Stimulated activated CD8-positive, alpha-beta memory T cell treated with anti-CD3 and anti-CD28 coated beads, Interleukin-4, amount 100 ng/mL, for 1 hour (primary cell): ENCODE results near the gene FAM163B.

Experiments
- DNase-seq, 2 donors: peaks; one replicate each; pipeline ENCODE4 v3.0.0-alpha.2; 2020; ENCODE audit warnings: low read depth in 2 of 2, low spot score in 1 of 2

FAM163B gene

DNA sequence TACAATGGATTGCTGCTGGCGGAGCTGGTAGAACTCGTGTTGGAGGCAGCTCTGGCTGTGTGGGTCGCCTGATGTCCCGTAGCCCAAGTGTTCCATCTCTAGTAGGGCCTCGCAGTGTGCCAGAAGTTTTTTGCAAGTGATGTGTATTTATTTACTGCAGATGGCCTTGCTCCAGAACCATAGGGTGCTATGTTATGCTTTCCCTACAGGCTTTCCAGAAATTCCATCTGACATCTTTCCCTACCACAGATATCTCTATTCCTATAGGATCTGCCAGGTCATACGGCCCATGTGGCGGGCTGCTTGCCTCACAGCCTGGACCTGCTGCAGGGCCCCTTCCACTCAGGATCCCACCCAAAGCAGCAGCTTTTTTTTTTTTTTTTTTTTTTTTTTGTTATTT lies 57.7 kb downstream of the FAM163B start:
- DNase-seq, result no peak

DNA sequence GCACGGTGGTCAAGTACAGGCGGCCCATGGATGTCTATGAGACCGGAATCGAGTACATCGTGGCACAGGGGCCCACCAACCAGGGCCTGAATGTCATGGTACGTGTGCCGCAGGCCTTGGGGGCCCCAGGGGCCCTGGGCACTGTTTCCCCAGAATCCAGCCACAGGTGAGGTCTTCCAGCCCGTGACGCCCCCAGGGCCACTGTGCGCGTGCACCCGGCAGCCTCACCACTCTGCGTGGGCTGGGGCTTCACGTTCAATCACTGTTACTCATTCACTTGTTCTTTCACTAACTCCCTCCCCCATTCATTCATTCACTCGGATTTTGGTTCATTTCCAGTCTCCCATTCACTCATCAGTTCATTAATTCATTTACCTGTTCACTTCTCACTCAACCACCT lies 62.1 kb downstream of the FAM163B start:
- no peak for DNase-seq

DNA sequence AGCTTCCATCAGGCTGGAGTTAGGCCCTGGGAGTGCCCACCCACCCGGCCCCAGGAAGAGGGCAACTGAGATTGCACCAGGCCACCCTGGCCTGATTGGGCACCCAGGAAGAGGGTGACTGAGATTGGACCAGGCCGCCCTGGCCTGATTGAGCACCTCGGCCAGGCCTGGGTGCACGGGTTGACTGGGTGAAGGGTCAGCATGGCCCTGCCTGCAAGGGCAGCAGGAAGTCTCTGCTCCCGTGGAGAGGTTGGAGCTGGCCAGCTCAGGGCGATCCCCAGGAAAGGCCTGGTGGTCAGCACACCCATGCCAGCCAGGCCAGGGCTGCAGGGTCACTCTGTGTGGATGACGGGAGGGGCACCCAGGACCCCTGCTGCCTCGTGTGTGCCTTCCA lies 62.9 kb downstream of the FAM163B start:
- DNase-seq, result no peak

DNA sequence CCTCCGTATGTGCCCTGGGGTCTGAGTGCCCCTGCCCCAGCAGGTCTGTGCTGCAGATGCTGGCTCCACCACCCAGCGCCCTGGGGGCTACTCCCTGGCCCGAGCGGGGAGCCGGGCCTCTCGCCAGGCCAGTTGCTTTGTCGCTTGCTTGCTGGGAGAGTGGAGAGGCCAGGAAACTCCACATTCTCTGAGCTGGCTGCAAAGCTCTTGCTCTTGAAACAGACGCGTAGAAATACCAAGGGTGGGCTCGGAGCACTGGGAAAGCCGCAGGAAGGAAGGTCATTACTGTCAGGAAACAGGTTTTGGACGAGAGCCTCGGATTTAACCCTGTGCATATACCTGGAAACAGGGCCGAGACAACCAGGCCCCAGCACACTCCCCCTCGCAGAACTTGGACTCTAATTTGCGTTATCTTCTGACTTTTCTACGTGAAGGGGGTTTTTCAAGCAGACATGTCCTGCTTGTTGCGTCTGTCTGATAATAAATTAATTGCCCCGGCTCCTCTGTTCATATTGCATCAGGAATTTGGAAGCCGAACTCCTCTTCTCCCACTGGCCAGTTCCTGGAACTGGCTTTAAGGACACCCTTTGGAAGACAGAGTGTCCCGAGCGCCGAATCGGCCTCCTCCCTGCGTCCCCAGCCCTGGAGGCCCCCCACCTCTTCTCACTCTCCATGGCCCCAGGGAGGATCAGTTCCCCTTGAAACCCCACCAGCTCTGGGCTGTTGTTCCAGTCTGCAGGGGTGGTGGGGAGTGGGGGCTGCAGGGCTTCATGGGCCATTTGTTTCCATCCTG lies 63.5 kb downstream of the FAM163B start:
- DNase-seq, result no peak

DNA sequence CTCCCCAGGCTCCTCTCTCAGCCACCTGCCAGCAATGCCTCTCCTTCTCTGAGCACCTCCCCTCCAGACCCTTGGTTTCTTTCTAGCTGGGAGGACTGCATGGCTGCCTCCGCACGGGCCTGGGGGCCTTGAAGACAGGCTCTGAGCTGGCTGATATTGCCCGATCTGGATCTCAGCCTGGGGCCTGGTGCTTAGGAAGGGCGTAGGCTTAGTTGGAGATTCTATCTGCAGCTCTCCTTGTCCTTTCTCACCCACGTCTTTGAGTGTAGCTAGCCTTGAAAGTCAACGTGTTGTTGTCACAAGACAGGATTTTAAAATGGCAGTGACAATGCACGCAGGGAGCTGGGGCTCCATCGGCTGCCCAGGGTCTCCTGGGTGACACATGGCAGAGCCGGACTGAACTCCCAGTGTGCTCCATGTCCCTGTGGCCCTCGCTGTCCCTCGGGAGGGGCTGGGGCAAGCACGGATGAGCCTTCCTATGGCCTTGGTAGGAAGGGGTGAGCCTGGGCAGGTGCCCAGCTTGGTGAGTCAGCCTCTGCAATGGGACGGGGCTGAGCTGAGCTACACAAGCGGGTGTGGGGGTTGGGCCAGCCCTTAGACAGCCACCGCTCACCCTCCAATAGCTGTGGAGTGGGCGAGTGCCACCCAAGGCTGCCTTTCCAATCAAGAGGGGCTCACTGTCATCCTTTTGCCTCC lies 65.3 kb downstream of the FAM163B start:
- DNase-seq, result no peak

DNA sequence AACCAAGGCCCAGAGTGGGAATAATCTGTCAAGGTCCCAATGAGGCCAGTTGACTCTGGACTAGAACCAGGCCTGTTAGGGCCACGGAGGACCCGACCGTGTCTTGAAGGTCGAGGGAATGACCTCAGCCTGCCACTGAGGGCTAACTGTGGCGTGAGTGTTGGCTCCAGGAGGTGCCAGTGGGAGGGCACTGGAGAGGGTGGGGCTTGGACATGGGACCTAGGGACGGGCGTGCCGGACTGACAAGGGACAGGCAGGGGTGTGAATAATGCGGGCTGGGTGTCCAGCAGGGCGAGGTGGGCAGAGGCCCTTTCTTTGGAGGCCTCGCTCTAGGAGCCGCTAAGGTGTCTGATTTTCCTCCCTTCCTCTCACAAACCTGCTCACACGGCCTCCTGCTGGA lies 67.2 kb downstream of the FAM163B start:
- DNase-seq, result no peak

DNA sequence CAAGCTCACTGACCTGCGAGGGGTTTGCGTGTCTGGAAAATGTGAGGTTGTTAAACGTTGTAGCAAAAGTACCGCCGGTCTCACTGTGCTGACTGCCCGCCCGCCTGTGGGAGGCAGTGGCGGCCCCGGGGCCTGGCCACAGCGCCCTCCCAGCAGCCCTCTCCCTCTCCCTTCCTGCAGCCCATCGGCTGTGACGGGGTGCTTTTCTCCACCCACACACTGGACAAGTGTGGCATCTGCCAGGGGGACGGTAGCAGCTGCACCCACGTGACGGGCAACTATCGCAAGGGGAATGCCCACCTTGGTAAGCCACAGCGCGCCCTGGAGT lies 68.5 kb downstream of the FAM163B start:
- DNase-seq, result no peak

DNA sequence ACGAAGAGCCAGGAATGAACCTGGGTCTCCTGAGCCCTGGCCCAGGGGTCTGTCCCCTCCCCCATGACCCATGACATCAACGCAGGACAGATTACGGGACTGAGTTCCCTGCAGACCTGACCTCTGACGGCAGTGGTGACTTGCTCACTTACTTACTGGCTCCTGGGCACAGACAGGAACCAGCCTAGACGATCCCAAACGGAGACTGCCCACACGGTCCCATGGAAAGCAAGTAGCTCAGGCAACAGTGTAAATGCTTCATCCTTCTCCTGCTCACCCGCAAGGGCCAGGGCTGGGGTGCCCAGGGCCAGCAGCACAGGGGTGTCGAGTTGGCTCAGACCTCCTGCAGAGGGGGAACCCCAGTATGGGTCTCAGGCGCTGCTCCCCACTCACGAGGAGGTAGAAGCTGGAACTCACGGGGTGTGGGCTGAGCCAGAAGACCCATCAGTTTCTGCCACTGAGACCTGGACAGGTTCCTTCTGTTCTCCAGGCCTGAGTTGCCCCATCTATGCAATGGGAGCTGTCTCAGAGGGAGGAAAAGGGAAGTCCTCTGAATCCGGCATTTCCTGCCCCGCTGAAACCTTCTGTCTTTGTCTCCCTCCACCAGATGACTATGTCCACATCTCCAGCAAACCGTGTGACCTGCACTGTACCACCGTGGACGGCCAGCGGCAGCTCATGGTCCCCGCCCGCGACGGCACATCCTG lies 69.0 kb downstream of the FAM163B start:
- DNase-seq, result no peak

DNA sequence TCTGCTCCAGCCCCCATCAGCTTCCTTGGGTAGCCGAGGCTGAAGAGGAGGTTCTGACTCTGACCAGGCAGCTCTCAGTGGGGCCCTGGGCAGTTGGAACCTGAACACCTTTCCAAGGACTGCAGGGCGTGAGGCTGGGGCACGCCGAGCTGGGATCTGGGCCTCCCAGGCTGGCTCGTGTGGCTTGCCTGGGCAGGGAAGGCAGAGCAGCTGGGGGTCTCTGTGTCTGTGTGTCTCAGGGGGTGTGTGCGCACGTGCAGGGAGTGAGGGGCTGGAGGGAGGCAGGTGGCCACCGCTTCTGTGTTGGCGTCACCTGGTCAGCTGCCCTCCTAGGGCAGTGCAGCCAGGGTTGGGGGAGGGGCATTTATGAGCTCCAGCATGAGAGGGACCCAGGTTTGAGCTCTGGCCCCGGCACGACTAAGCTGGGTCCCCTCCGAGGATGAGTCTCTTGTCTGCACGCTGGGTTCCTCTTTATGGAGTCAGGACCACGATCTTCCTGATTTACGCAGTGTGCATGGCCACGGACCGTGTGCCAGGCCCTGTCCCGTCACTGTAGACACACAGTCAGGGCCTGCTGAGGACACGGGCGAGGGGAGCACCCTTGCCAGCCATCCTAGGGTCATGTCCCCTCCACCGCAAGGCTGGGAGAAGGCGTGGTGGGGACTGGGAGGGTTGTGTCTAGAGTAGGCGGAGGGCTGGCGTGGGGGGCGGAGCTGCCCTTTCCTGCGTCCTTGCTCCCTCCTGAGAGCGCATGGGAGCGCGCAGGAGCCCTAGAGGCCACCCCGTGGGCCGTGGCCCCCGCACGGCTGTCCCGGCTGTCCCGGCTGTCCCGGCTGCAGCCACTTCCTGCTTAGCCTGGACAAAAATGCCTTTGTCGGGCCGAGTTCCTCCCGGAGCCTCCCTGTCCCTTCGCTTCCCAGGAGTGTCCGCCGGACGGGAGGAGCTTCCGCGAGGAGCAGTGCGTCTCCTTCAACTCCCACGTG lies 70.0 kb downstream of the FAM163B start:
- DNase-seq, result no peak

DNA sequence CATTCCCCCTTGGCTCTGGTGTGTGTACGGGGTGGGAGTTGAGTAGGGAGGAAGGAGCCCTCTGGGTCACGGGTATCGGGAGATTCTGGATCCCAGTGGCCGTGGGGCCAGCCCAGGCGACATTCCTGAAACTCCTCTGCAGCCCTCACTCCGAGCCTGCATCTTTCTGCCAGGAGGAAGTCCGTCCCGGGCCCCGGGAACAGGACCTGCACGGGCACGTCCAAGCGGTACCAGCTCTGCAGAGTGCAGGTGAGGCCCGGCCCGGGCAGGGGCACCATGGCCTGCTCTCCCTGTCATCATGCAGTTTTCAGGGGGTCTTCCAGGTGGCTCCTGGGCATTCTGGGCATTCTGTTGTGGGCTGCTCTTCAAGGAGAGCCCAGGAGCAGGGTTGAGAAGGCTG lies 71.0 kb downstream of the FAM163B start:
- DNase-seq, result no peak

- DNase-seq, result no peak
Observed at GRCh38 chr9:133537257-133537656, 71.9 kb downstream of the FAM163B start.

GRCh38 chr9:133536536-133536935 lies 72.7 kb downstream of the FAM163B start:
- no peak for DNase-seq

DNA sequence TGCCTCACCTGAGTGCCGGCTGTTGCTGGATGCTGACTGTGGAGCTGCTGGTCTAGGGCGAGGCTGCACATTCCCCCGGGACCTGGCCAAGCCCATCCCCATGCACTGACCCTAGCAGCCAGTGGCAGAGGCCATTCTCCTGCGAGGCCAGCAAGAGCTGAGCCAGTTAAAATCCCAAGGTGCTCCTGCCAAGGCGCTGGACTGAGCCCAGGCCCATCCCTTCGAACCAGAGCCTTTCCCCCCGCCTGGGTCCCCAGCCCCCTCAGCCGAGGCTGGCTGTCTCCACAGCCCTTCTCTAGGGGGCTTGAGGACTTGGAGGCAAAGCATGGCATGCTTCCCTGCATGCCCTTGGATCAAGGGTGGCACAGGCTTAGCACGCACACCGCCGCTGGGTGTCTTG lies 73.1 kb downstream of the FAM163B start:
- no peak for DNase-seq

DNA sequence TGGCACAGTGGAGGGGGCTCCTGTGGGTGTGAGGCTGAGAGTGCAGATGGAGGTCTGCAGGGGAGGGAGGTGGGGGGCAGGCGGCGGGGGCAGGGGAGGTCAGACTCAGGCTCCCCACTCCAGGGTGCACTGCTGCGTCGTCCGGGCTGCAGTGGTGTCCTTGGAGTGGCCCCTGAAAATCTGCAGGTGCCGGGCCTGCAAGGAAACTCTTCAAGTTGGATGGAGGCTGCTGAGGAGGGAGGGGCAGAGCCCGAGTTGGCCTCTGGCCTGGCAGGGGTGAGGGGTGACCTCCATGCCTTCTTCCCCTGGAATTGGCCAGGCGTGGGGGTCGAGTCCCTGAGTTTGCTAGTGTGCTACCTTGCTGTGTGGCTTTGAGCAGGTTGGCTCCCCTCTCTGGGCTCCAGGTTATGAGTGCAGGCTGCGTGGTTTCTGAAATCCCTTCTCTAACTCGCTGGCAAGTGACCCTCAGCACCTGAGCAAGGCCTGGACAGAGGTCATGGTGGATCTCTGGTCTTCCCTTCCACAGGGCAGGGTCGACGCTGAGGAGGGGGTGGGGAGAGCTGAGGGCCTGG lies 73.8 kb downstream of the FAM163B start:
- DNase-seq, result no peak

- DNase-seq, result peak in 1 of 2 donors; percentile 25
Observed at GRCh38 chr9:133534346-133535291, 74.6 kb downstream of the FAM163B start, which contains the start of gene ADAMTSL2. TSS of gene ADAMTSL2 (plus strand) at chr9:133534704. CDS start at chr9:133536713, 2,009 bp downstream.

DNA sequence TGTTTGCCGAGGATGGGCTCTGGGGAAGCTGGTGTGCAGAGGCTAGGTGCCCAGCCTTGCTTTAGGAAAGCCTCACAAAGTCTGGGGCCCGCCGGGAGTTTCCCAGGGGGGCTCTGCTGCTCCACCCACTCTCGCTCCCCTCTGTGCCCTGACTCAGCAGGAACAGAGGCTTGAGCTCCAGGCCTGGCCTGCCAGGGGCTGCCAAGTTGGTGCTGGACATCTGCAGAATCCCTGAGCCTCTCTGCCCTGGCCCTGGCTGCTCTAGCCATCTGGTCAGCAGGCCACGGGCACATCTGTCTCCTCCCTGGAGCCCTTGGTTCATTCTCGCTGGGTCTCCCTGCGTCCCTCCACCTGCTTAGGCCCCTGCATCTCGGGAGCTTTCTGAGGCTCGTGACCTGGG lies 75.3 kb downstream of the FAM163B start:
- no peak for DNase-seq

GRCh38 chr9:133532937-133533668 lies 76.1 kb downstream of the FAM163B start:
- peak in 1 of 2 donors; percentile 31 for DNase-seq

GRCh38 chr9:133531293-133531692 lies 77.9 kb downstream of the FAM163B start:
- DNase-seq, result no peak

GRCh38 chr9:133529874-133530273 lies 79.3 kb downstream of the FAM163B start:
- no peak for DNase-seq
